Suprapubic skin (tissue), 4 donors: ENCODE results near the gene BBS1.

Experiments used
- EP300 ChIP-seq: sonication (generic); formaldehyde crosslinking; IDR thresholded peaks from one replicate; pipeline ENCODE4 v1.6.1; 2017; ENCODE audit warnings: antibody characterized with exemption
- POLR2A ChIP-seq, 2 donors: fragments of 450-650 bp; IDR thresholded peaks; one replicate each; pipeline ENCODE4 v1.6.1; 2017; ENCODE audit warnings: antibody characterized with exemption in 2 of 2, mild to moderate bottlenecking in 2 of 2, moderate library complexity in 2 of 2
- POLR2AphosphoS5 ChIP-seq, 3 donors: sonication (generic); formaldehyde crosslinking; IDR thresholded peaks; one replicate each; pipeline ENCODE4 v1.6.1; 2017; ENCODE audit warnings: antibody characterized with exemption in 3 of 3
- TF ChIP-seq, protein P1 (sequence below), 2 donors: fragments of 200-600 bp in 1 of 2; fragments of 450-650 bp in 1 of 2; sonication (generic) in 1 of 2; IDR thresholded peaks; one replicate each; pipeline ENCODE4 v1.5.1; 2016 to 2019; ENCODE audit warnings: antibody characterized with exemption in 2 of 2, mild to moderate bottlenecking in 1 of 2, moderate library complexity in 1 of 2

- TF ChIP-seq POLR2AphosphoS5 (IDR thresholded peaks at IDR 0.05), result no peak
- TF ChIP-seq, protein P1, sequence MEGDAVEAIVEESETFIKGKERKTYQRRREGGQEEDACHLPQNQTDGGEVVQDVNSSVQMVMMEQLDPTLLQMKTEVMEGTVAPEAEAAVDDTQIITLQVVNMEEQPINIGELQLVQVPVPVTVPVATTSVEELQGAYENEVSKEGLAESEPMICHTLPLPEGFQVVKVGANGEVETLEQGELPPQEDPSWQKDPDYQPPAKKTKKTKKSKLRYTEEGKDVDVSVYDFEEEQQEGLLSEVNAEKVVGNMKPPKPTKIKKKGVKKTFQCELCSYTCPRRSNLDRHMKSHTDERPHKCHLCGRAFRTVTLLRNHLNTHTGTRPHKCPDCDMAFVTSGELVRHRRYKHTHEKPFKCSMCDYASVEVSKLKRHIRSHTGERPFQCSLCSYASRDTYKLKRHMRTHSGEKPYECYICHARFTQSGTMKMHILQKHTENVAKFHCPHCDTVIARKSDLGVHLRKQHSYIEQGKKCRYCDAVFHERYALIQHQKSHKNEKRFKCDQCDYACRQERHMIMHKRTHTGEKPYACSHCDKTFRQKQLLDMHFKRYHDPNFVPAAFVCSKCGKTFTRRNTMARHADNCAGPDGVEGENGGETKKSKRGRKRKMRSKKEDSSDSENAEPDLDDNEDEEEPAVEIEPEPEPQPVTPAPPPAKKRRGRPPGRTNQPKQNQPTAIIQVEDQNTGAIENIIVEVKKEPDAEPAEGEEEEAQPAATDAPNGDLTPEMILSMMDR (IDR thresholded peaks at IDR 0.05), result no peak
- TF ChIP-seq POLR2A (IDR thresholded peaks at IDR 0.05), result no peak
- no peak for TF ChIP-seq EP300
Observed at GRCh38 chr11:66581261-66581660, 70.8 kb downstream of the BBS1 start.
